GM23338 (cell line): ENCODE measurements around the gene METTL26. TPM values are rescaled to one million over a fixed set of nuclear protein-coding genes. Genes with fewer than 3 reads are reported as not detected.

Source experiments
- ATAC-seq: fragments of 200-7000 bp; cut with Tn5 transposase; 3 replicates; pipeline ENCODE4 v1.9.1; 2020
- DNase-seq: peaks from one replicate; pipeline ENCODE4 v3.0.0-alpha.2; 2015; ENCODE audit warnings: low spot score
- H2AFZ ChIP-seq: fragments of 200-600 bp; sonication (generic); 2 replicates; pipeline ENCODE4 v1.8.0; 2016; ENCODE audit warnings: antibody characterized with exemption, mild to moderate bottlenecking, moderate library complexity
- H3F3A ChIP-seq: fragments of 200-600 bp; sonication (generic); replicated peaks from 2 replicates; pipeline ENCODE4 v1.8.0; 2017; ENCODE audit warnings: antibody characterized with exemption, mixed run types, low read depth
- H3K27ac ChIP-seq: fragments of 200-600 bp; sonication (generic); 2 replicates; pipeline ENCODE4 v1.6.1; 2016; ENCODE audit warnings: low read depth
- H3K27me3 ChIP-seq: fragments of 200-600 bp; sonication (generic); 2 replicates; pipeline ENCODE4 v1.8.0; 2016; ENCODE audit warnings: mild to moderate bottlenecking, mixed run types, moderate library complexity; ENCODE audit not compliant: insufficient read depth
- H3K36me3 ChIP-seq: fragments of 200-600 bp; sonication (generic); 2 replicates; pipeline ENCODE4 v1.8.0; 2016; ENCODE audit warnings: mild to moderate bottlenecking; ENCODE audit not compliant: insufficient read depth
- H3K4me1 ChIP-seq: fragments of 200-600 bp; sonication (generic); 2 replicates; pipeline ENCODE4 v1.8.0; 2016; ENCODE audit warnings: mild to moderate bottlenecking, moderate library complexity; ENCODE audit not compliant: insufficient read depth
- H3K4me2 ChIP-seq: fragments of 200-600 bp; sonication (generic); 2 replicates; pipeline ENCODE4 v1.7.1; 2017; ENCODE audit warnings: mixed run types
- H3K4me3 ChIP-seq: fragments of 200-600 bp; sonication (generic); 2 replicates; pipeline ENCODE4 v1.6.1; 2016; ENCODE audit warnings: mixed run types
- H3K79me2 ChIP-seq: fragments of 200-600 bp; sonication (generic); replicated peaks from 2 replicates; pipeline ENCODE4 v1.8.0; 2017; ENCODE audit warnings: mild to moderate bottlenecking; ENCODE audit not compliant: insufficient read depth
- H3K9me2 ChIP-seq: fragments of 200-600 bp; sonication (generic); 2 replicates; pipeline ENCODE4 v1.8.0; 2017; ENCODE audit not compliant: insufficient read depth
- H4K20me1 ChIP-seq: fragments of 200-600 bp; sonication (generic); replicated peaks from 2 replicates; pipeline ENCODE4 v1.8.0; 2017; ENCODE audit warnings: mild to moderate bottlenecking; ENCODE audit not compliant: insufficient read depth
- H3K27ac Mint-ChIP-seq: 2 replicates; pipeline ENCODE4 v1.8.0; 2020; ENCODE audit warnings: inconsistent platforms, mild to moderate bottlenecking, moderate library complexity, mixed read lengths
- H3K27me3 Mint-ChIP-seq: 3 replicates; pipeline ENCODE4 v1.8.0; 2022; ENCODE audit warnings: low read depth, mild to moderate bottlenecking, moderate library complexity, mixed read lengths, inconsistent platforms; ENCODE audit not compliant: insufficient read depth, poor library complexity
- H3K36me3 Mint-ChIP-seq: 3 replicates; pipeline ENCODE4 v1.8.0; 2021; ENCODE audit warnings: low read depth, mild to moderate bottlenecking, inconsistent platforms, moderate library complexity, mixed read lengths
- H3K4me1 Mint-ChIP-seq: 3 replicates; pipeline ENCODE4 v1.8.0; 2020; ENCODE audit warnings: mild to moderate bottlenecking, inconsistent platforms, mixed read lengths
- H3K4me3 Mint-ChIP-seq: 3 replicates; pipeline ENCODE4 v1.8.0; 2021; ENCODE audit warnings: moderate library complexity, mild to moderate bottlenecking, inconsistent platforms, mixed read lengths
- H3K9me3 Mint-ChIP-seq: 3 replicates; pipeline ENCODE4 v1.8.0; 2020; ENCODE audit warnings: moderate library complexity, mild to moderate bottlenecking, inconsistent platforms, mixed read lengths
- JUNB ChIP-seq: IDR thresholded peaks from one replicate; pipeline ENCODE4 v1.6.1; 2016; ENCODE audit warnings: antibody characterized with exemption; ENCODE audit not compliant: unreplicated experiment
- ZNF331 ChIP-seq: fragments of 250-450 bp; sonication (Bioruptor Pico); IDR thresholded peaks from 2 replicates; pipeline ENCODE4 v1.5.0; 2020; ENCODE audit warnings: low read depth, mild to moderate bottlenecking, moderate library complexity
- polyA plus RNA-seq: library from polyadenylated mRNA; unstranded; fragments of >200 nt; fragmentation: Nextera tagmentation; extraction: Ambion mirVana; gene quantifications from 2 replicates; pipeline ENCODE4 v1.2.1, GENCODE V29; 2016
- total RNA-seq: library from RNA; depleted of rRNA; stranded (reverse); fragments of >200 nt; shearing (Covaris generic); gene quantifications from 2 replicates; pipeline ENCODE4 v1.2.3, GENCODE V29; 2014
- TF ChIP-seq, protein P1 (sequence below): fragments of 250-450 bp; sonication (Bioruptor Pico); IDR thresholded peaks from 2 replicates; pipeline ENCODE4 v1.5.0; 2020; ENCODE audit warnings: mild to moderate bottlenecking, moderate library complexity
- TF ChIP-seq, protein P2 (sequence below): IDR thresholded peaks from one replicate; pipeline ENCODE4 v1.6.1; 2018; ENCODE audit warnings: antibody characterized with exemption; ENCODE audit not compliant: unreplicated experiment
- TF ChIP-seq, protein P3 (sequence below): IDR thresholded peaks from 2 replicates; pipeline ENCODE4 v1.6.1; 2016; ENCODE audit warnings: antibody characterized with exemption

Gene METTL26
- total and polyA plus RNA-seq, 2 experiments from 2014 or later = 153 to 223 TPM

DNA sequence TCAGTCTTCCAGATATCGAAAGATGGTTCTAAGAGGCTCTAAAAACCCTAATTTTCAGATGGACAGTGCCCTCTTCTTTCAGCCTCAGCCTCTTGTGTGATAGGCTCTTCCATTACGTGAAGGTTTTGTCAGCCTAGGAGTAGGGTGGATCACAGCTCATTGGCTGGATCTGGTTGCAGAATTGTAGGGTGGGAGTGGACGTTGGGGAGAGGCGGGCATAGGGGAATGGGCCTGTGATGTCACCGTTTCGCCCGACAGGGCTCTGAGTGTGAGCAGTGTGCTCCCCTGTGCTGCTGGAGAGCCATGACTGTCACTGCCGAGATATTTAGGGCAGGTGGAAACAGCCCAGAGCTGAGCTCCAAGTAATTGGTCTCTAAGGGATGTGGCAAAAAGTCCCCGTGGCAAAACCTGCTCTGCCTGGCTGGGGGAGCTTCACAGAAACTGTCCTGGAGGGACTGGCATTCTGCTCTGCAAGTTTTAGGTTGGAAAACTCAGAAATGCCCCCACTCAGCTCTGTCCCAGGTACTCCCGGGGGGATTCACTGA lies 11.5 kb downstream of the METTL26 start (continued):
- TF ChIP-seq ZNF331 (CRISPR knock-in tag) = no peak

DNA sequence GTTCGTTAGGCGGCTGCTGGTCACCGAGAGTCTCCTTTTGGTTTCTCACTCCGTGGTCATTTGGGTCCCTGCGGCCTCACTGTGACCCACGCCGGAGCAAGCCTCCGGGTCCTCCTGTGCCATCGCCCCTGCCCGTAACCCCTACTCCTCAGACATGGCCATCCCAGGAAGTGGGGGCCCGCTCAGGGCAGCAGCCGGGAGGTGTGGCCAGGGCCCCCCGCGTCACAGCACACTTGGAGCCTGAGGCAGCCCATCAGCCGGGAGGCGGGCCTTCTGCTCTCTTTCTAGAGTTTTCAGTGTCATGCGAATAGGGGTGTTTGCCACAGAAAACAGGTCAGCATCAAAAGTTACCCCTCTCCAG lies 13.2 kb downstream of the METTL26 start:
- Histone ChIP-seq H3K9me2 (no peaks in the 10 kb centered on the region), H2AFZ (no peak overlapping the region), H4K20me1 (peaks cover 10% of the 10 kb centered on the region; the same call in 1 of the 2 replicates), H3F3A (peaks cover 21% of the 10 kb centered on the region), H3K27me3 (no peaks in the 10 kb centered on the region), H3K4me2 (peak overlapping the region; percentile 55; the same call in 1 of the 2 replicates), H3K4me3 (no peak overlapping the region), H3K4me1 (peaks cover 12% of the 10 kb centered on the region; the same call in 1 of the 2 replicates), H3K79me2 (no peaks in the 10 kb centered on the region; the same call in 1 of the 2 replicates), H3K36me3 (no peaks in the 10 kb centered on the region), H3K27ac (peak overlapping the region; percentile 66; the same call in 1 of the 2 replicates)
- TF ChIP-seq, protein P1, sequence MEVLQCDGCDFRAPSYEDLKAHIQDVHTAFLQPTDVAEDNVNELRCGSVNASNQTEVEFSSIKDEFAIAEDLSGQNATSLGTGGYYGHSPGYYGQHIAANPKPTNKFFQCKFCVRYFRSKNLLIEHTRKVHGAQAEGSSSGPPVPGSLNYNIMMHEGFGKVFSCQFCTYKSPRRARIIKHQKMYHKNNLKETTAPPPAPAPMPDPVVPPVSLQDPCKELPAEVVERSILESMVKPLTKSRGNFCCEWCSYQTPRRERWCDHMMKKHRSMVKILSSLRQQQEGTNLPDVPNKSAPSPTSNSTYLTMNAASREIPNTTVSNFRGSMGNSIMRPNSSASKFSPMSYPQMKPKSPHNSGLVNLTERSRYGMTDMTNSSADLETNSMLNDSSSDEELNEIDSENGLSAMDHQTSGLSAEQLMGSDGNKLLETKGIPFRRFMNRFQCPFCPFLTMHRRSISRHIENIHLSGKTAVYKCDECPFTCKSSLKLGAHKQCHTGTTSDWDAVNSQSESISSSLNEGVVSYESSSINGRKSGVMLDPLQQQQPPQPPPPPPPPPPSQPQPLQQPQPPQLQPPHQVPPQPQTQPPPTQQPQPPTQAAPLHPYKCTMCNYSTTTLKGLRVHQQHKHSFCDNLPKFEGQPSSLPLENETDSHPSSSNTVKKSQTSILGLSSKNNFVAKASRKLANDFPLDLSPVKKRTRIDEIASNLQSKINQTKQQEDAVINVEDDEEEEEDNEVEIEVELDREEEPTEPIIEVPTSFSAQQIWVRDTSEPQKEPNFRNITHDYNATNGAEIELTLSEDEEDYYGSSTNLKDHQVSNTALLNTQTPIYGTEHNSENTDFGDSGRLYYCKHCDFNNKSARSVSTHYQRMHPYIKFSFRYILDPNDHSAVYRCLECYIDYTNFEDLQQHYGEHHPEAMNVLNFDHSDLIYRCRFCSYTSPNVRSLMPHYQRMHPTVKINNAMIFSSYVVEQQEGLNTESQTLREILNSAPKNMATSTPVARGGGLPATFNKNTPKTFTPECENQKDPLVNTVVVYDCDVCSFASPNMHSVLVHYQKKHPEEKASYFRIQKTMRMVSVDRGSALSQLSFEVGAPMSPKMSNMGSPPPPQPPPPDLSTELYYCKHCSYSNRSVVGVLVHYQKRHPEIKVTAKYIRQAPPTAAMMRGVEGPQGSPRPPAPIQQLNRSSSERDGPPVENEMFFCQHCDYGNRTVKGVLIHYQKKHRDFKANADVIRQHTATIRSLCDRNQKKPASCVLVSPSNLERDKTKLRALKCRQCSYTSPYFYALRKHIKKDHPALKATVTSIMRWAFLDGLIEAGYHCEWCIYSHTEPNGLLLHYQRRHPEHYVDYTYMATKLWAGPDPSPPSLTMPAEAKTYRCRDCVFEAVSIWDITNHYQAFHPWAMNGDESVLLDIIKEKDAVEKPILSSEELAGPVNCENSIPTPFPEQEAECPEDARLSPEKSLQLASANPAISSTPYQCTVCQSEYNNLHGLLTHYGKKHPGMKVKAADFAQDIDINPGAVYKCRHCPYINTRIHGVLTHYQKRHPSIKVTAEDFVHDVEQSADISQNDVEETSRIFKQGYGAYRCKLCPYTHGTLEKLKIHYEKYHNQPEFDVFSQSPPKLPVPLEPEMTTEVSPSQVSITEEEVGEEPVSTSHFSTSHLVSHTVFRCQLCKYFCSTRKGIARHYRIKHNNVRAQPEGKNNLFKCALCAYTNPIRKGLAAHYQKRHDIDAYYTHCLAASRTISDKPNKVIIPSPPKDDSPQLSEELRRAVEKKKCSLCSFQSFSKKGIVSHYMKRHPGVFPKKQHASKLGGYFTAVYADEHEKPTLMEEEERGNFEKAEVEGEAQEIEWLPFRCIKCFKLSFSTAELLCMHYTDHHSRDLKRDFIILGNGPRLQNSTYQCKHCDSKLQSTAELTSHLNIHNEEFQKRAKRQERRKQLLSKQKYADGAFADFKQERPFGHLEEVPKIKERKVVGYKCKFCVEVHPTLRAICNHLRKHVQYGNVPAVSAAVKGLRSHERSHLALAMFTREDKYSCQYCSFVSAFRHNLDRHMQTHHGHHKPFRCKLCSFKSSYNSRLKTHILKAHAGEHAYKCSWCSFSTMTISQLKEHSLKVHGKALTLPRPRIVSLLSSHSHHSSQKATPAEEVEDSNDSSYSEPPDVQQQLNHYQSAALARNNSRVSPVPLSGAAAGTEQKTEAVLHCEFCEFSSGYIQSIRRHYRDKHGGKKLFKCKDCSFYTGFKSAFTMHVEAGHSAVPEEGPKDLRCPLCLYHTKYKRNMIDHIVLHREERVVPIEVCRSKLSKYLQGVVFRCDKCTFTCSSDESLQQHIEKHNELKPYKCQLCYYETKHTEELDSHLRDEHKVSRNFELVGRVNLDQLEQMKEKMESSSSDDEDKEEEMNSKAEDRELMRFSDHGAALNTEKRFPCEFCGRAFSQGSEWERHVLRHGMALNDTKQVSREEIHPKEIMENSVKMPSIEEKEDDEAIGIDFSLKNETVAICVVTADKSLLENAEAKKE (CRISPR knock-in tag) = no peak
- TF ChIP-seq, protein P2, sequence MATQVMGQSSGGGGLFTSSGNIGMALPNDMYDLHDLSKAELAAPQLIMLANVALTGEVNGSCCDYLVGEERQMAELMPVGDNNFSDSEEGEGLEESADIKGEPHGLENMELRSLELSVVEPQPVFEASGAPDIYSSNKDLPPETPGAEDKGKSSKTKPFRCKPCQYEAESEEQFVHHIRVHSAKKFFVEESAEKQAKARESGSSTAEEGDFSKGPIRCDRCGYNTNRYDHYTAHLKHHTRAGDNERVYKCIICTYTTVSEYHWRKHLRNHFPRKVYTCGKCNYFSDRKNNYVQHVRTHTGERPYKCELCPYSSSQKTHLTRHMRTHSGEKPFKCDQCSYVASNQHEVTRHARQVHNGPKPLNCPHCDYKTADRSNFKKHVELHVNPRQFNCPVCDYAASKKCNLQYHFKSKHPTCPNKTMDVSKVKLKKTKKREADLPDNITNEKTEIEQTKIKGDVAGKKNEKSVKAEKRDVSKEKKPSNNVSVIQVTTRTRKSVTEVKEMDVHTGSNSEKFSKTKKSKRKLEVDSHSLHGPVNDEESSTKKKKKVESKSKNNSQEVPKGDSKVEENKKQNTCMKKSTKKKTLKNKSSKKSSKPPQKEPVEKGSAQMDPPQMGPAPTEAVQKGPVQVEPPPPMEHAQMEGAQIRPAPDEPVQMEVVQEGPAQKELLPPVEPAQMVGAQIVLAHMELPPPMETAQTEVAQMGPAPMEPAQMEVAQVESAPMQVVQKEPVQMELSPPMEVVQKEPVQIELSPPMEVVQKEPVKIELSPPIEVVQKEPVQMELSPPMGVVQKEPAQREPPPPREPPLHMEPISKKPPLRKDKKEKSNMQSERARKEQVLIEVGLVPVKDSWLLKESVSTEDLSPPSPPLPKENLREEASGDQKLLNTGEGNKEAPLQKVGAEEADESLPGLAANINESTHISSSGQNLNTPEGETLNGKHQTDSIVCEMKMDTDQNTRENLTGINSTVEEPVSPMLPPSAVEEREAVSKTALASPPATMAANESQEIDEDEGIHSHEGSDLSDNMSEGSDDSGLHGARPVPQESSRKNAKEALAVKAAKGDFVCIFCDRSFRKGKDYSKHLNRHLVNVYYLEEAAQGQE = no peak
- TF ChIP-seq, protein P3, sequence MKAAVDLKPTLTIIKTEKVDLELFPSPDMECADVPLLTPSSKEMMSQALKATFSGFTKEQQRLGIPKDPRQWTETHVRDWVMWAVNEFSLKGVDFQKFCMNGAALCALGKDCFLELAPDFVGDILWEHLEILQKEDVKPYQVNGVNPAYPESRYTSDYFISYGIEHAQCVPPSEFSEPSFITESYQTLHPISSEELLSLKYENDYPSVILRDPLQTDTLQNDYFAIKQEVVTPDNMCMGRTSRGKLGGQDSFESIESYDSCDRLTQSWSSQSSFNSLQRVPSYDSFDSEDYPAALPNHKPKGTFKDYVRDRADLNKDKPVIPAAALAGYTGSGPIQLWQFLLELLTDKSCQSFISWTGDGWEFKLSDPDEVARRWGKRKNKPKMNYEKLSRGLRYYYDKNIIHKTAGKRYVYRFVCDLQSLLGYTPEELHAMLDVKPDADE = no peak
- no peak for TF ChIP-seq JUNB
- no peaks in the 10 kb centered on the region; the same call in 2 of the 3 replicates for H3K36me3 Mint-ChIP-seq
- DNase-seq (peak; percentile 65), ATAC-seq (peak; percentile 63)
- H3K27me3 Mint-ChIP-seq = peaks cover 14% of the 10 kb centered on the region
- peaks cover 28% of the 10 kb centered on the region for H3K4me1 Mint-ChIP-seq
- no peak overlapping the region for H3K4me3 Mint-ChIP-seq
- no peaks in the 10 kb centered on the region; the same call in 2 of the 3 replicates for H3K9me3 Mint-ChIP-seq
- H3K27ac Mint-ChIP-seq = no peak overlapping the region
